ENCODE results near the gene MASP1. TPM values are rescaled to one million over a fixed set of nuclear protein-coding genes. Genes with fewer than 3 reads are reported as not detected.

The MASP1 gene
- total RNA-seq, 4 donors from 2014 or later: 1.6 to 16.7 (median 2.4) TPM

DNA sequence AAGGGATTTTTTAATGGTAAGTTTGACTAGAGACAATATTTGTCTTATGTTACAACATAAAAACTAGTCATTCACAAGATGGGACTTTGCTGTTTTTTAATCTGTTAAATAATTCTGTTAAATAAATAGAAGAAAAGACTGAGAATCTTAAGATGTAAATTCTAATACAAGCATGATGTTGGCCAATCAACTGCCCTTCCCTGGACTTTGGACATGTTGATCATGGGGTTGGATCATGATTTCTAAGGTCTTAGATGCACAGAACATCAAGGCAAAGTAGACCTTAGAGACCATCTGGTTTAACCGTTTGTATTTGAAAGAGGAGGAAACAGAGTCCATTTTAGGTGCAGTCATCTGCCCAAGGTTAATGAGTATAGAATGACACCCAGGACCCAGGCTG, 10.9 kb downstream of the MASP1 start:
- 63 to 78% methylated on average over 1 of the region's 1 CpG for WGBS, 2 donors
- intact Hi-C loops (cut with DNase I; ENCODE audit: low total_unique reads): no loop called here

DNA sequence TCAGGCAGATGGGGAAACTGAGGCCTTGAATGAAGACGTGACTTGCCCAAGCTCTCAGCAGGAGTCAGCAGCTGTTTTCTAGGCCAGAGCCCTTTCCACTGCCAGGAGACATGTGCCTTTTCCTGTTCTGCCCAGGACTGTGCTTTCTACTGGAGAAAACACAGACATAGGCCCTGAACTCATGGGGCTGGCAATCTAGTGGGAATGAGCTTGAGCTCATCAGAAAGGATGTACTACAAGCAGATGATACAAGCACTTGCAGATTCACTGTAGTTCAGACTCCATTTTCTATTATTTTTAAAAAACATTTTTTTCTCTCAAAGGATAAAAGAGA, 14.4 kb downstream of the MASP1 start:
- WGBS, 2 donors: 83 to 100% methylated on average over 1 of the region's 1 CpG
- TF ChIP-seq, protein P1, sequence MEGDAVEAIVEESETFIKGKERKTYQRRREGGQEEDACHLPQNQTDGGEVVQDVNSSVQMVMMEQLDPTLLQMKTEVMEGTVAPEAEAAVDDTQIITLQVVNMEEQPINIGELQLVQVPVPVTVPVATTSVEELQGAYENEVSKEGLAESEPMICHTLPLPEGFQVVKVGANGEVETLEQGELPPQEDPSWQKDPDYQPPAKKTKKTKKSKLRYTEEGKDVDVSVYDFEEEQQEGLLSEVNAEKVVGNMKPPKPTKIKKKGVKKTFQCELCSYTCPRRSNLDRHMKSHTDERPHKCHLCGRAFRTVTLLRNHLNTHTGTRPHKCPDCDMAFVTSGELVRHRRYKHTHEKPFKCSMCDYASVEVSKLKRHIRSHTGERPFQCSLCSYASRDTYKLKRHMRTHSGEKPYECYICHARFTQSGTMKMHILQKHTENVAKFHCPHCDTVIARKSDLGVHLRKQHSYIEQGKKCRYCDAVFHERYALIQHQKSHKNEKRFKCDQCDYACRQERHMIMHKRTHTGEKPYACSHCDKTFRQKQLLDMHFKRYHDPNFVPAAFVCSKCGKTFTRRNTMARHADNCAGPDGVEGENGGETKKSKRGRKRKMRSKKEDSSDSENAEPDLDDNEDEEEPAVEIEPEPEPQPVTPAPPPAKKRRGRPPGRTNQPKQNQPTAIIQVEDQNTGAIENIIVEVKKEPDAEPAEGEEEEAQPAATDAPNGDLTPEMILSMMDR (IDR thresholded peaks at IDR 0.05): no peak
- TF ChIP-seq POLR2A (IDR thresholded peaks at IDR 0.05): no peak
- H3K4me3 ChIP-seq (ENCODE audit: low read depth, poor library complexity, severe bottlenecking): no peak overlapping the region
- DNase-seq (ENCODE audit: low spot score in 2 of 2): no peak
- intact Hi-C loops (cut with DNase I; ENCODE audit: low total_unique reads): no loop called here

More for the DNA sequence above, 10.9 kb downstream of the MASP1 start:
- no peak for DNase-seq (ENCODE audit: low spot score in 2 of 2)
- H3K4me3 ChIP-seq (ENCODE audit: low read depth, poor library complexity, severe bottlenecking): no peak overlapping the region
- TF ChIP-seq POLR2A (IDR thresholded peaks at IDR 0.05): no peak
- TF ChIP-seq, protein P1 (IDR thresholded peaks at IDR 0.05): no peak

DNA sequence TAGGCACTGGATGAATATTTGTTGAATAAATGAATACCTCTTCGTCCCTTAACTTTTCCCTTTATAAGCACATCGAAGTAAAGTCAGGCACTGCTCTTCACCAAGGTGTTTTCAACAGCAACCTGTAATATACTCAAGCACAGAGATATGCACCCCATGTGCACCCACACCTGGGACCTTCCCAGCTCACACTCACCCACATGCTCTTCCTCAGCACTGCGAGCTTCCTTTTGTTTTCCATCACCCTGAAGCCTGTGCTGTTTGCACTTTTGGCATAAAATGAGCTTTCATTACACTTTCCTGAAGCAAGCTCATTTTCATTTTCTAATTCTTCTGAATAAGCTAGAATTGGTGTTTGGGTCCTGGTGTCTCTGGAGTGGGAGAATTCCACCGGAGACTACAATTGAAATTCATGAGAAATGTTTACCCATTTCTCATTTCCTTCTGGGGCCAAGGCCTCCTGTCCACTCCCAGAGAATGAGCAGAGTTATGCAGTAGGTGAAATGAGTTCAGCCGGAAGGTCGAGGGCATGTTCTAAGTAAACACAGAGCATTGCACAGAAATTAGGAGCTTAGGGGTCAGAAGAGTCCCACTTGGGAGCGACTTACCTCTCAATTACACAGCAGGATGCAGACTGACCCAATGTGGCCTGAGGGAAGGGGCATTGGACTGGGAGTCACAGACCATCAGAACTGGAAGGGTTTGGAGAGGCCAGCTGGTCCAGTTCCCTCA, 15.0 kb downstream of the MASP1 start:
- intact Hi-C loops (cut with DNase I; ENCODE audit: low total_unique reads): no loop called here
- DNase-seq (ENCODE audit: low spot score in 2 of 2): no peak
- no peak overlapping the region for H3K4me3 ChIP-seq (ENCODE audit: low read depth, poor library complexity, severe bottlenecking)
- 81 to 84% methylated on average over 7 of the region's 7 CpGs for WGBS, 2 donors
- TF ChIP-seq POLR2A (IDR thresholded peaks at IDR 0.05): no peak

DNA sequence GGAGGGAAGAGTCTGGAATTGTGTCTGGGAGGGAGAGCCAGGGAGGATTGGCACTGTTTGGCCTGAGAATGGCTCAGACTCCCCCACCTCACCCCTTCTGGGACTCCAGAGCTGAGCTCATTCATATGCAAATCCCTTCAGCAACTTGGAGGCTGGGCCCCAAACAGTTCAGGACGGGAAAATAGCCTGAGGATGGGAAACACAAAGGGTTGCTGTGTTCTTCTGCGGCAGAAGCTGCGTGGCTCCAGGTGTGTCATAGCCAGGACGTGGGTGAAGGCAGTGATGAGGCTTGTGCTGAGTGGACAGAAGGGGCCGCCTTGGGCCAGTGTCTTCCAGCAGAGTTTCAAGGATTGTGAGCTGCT, 16.6 kb downstream of the MASP1 start:
- WGBS, 2 donors: 39 to 44% methylated on average over 5 of the region's 5 CpGs
- intact Hi-C loops (cut with DNase I; ENCODE audit: low total_unique reads): no loop called here
- TF ChIP-seq, protein P1 (IDR thresholded peaks at IDR 0.05): no peak
- no peak for TF ChIP-seq POLR2A (IDR thresholded peaks at IDR 0.05)
- DNase-seq (ENCODE audit: low spot score in 2 of 2): no peak
- no peak overlapping the region for H3K4me3 ChIP-seq (ENCODE audit: low read depth, poor library complexity, severe bottlenecking)

DNA sequence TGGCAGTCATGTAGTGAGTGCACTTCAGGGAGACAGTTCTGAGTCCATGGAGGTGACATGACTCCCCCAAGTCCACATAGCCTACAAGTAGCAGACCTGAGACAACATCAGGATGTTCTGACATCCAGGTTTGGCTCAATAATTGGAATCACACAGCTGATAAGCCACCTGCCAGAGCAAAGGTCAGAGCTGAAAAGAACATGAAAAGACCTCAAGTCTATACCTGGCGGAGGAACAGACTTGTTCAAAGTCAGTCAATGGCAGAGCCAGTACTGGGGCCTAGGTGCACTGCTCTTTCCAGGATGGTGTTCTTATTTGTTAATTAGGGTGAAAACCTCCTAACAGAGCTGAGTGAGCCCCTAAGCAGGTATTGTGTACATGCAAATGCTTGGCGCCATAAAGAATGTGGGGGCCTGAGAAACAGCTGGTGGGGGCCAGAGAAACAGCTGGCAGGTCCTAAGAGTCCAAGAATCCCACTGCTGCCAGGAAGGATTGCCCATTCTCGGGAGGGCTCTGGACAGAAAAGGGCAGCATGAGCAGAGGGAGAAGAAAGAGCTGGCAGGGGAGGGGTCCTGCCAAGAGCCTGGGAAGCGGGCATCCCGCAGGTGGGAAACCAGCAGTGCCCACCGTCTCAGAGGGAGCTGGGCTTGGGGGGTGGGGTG, 17.1 kb downstream of the MASP1 start:
- intact Hi-C loops (cut with DNase I; ENCODE audit: low total_unique reads): no loop called here
- WGBS, 2 donors: 76 to 83% methylated on average over 6 of the region's 6 CpGs
- TF ChIP-seq, protein P1 (IDR thresholded peaks at IDR 0.05): no peak
- TF ChIP-seq POLR2A (IDR thresholded peaks at IDR 0.05): no peak
- DNase-seq (ENCODE audit: low spot score in 2 of 2): no peak
- H3K4me3 ChIP-seq (ENCODE audit: low read depth, poor library complexity, severe bottlenecking): no peak overlapping the region

DNA sequence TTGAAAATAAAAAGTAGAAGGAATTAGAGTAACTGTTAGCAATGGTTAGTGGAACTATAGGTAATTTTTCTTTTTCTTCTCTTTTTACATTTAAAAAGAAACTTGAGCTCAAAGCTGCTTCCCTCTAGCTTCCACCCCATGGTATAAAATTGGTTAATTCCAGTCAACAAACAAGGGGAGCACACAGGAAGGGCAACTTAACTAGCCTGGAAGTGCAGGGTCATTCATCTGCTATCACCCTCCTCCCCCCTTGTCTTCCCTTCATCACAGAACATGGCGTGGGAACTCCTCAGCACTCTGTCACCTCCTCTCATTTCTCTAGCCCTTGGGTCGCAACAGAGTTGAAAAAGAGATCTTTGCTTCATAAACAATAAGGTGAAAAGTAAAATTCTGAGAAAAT, 20.0 kb downstream of the MASP1 start:
- DNase-seq (ENCODE audit: low spot score in 2 of 2): no peak
- no peak overlapping the region for H3K4me3 ChIP-seq (ENCODE audit: low read depth, poor library complexity, severe bottlenecking)
- TF ChIP-seq, protein P1 (IDR thresholded peaks at IDR 0.05): no peak
- no peak for TF ChIP-seq POLR2A (IDR thresholded peaks at IDR 0.05)
- 65 to 79% methylated on average over 2 of the region's 2 CpGs for WGBS, 2 donors
- intact Hi-C loops (cut with DNase I; ENCODE audit: low total_unique reads): no loop called here

Data from lower leg skin (tissue), 4 donors.